GM21515 (cell line): ENCODE measurements around the gene FGF12.

Experiments
- ATAC-seq: cut with Tn5 transposase; IDR thresholded peaks from one replicate; pipeline ENCODE4 v1.9.1; 2021; ENCODE audit not compliant: unreplicated experiment

Gene FGF12

GRCh38 chr3:192273001-192273696 lies 454.2 kb downstream of the FGF12 start:
- ATAC-seq, result no peak

DNA sequence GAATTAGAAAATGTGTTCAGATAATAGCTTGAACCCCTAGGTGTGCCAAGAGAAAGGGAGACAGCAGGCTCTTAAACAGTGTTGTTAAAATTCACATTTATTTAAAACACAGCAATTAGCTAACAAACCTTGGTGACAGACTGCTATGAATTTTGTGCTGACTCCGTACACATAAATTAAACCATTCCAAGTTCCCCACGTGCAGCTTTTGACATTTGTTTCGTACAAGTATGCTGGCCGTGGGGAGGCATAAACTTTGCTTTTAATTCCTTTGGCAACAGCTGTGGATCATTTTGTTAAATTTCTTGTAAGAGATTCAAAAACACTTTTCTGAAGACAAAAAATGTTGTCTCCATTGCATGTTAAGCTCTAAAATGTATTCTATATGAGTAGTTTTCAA lies 465.3 kb downstream of the FGF12 start:
- no peak for ATAC-seq

GRCh38 chr3:192261135-192261534 lies 466.2 kb downstream of the FGF12 start:
- ATAC-seq, result no peak

DNA sequence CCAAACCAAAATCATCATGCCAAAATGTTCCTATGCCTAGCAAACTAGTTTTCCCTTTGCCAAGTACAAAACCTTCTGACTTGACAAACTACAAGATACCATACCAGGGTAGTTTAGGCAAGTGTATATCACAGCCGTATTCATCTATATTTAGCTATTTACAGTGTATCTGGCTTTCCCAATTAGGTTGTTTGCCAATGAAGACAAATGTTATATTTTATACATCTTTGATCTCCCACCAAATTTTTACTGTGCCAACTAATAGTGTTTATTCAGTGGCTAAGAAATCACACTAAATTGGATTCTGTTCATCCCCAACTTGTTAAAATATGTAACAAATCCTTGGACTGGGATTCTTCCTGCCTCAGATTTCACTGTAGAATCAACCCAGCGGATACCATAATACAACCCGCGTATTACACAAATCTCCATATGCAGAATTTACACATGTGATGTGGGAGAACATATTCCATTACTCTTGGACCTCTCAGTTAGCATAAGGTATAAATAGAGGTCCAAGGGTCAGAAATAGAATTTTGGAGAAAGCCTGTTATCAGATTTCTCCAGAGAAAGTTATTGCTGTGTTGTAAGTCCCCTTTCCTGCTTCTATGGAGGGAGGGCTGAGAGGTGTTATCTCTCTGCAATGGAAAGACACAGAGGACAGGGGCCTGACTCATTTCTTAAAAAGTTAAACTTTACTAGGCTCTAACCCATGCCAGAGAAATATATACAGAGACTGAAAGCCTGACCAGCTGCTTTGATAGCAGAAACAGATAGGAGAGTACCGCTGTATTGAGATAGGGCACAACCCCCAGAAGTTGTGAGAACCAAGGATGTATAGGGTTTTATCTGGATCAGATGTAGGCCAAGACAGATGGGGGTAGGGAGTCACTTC lies 467.0 kb downstream of the FGF12 start:
- no peak for ATAC-seq

- ATAC-seq, result no peak
Observed at GRCh38 chr3:192259661-192260060, 467.7 kb downstream of the FGF12 start.

GRCh38 chr3:192258721-192259120 lies 468.6 kb downstream of the FGF12 start:
- ATAC-seq, result no peak

DNA sequence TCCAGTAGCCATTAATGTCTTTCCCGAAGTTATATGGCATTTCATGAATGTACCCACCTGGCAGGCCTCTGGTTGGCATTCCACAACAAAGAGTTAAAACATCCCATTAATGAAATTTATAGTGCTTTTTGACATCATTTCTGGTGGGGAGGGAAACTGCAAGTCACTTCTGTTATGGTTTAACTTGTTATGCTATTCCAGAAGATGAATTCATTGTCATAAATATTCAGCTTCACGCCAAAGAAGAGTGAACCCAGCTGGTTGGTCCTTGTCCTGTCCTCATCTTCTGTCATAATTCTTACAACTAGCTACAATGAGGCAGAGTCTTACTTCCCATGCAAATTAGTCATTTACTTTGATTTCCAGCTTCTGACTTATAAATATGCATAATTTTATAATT lies 471.5 kb downstream of the FGF12 start:
- no peak for ATAC-seq

DNA sequence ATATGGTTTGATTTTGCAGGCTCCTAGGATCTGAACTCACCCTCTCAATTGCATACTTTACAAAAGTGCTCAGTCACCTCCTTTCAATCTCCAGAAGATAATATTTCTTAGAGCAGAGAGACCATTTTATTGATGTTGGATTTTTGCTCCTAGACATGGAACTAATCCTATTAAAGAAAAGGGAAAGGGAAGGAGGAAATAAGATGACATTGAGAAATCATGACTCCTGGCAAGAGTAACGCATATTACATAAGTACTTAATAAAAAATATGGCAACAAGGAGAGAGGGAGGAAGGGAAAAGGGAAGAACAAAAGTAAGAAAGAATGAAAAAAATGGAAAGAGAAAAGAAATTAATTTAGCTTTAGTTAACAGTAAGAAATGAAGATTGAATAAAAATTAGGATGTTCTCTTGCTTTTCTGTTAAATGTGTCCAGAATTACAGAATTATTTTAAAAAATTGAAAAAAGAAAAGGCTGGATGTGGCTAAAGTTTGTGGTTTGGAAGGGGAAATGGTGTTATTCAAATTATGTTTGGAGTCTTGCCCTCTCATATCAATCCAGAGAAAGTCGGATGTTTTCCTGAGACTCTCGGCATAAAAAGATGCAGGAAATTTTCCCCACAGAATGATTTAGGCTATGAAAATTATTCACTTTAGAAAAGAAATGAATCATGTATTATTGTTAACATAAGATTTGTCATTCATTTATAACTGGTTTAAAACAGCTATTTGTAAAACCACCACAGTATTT lies 474.0 kb downstream of the FGF12 start:
- ATAC-seq, result no peak

DNA sequence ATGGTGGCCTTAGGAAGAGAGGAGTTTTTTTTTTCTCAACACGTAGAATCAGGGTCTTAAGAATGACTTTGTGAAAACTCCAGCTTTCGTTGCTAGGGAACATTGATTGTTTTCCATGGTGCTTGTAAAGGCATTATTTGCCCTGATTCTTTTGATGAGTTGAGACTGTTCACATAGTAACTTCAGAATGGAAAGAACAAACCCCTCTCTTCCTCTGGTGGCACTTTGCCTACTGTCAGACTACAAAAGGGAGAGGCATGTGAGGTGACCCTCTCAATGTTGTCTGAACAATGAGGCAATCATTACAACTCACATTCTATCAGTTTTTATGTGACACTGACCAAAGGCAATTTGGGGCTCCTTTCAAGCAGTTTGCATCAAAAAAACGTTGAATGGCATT lies 477.8 kb downstream of the FGF12 start:
- no peak for ATAC-seq

GRCh38 chr3:192246847-192247559 lies 480.3 kb downstream of the FGF12 start:
- ATAC-seq, result no peak

DNA sequence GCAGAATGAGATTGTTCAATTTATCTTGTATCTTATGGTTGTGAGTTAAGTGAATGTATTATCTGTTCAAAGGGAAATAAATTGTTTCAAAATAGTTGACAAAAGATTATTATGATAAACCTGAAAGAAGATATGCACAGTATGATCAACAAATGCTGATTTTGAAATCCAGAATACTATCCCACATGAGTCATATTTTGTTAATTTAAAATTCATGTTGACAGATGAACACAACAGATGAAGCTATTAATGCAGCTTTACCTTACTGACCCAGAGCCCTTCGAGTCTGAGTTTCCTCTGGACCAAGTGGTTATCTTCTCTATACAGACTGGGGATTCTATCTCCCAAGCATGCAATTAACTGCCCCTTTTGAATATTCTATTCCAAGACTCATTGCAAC lies 482.8 kb downstream of the FGF12 start:
- no peak for ATAC-seq

- no peak for ATAC-seq
Observed at GRCh38 chr3:192239956-192240355, 487.4 kb downstream of the FGF12 start.

GRCh38 chr3:192237992-192238608 lies 489.2 kb downstream of the FGF12 start:
- no peak for ATAC-seq

DNA sequence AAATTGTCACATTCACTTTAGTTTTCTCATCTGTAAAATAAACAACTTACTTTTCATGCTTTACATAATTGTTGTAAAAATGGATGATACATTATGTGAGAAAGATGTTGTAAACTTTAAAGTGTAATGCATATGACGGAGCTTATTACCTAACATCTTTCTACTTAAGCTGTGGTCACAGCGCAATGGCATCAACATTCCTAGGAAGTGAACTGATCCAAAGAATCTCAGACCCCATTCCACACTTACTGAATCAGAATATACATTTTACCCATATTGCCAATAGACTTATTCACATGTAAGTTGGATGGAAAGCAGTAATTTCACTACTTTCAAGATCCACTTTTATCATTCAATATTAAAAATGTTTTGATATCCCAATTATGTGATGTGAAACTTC lies 497.5 kb downstream of the FGF12 start:
- no peak for ATAC-seq

DNA sequence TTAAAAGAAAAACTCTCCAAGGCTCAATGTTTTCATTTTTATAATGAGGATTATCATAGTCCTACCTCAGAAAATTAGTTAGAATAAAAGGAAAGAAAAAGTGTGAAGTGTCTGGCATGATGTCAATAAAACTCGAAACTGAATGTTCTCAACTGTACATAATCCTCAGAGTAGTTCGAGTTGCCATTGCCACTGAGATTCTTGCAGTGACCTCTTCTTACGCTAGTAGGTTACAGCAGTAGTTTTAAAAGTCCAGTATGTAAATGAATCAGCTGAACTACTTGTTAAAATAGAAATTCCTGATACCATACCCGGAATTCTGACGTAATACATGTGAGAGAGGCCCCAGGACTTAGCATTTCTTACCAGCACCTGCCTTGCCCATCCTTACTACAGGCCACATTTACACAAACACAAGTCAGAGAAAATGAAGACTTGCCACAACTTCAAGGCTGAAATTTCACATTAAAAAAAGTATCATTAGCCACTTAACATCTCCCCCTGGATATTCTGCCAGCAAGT lies 502.6 kb downstream of the FGF12 start:
- no peak for ATAC-seq

GRCh38 chr3:192223815-192224214 lies 503.5 kb downstream of the FGF12 start:
- ATAC-seq, result no peak

GRCh38 chr3:192220915-192221314 lies 506.4 kb downstream of the FGF12 start:
- ATAC-seq, result no peak

GRCh38 chr3:192219926-192220325 lies 507.4 kb downstream of the FGF12 start:
- no peak for ATAC-seq

DNA sequence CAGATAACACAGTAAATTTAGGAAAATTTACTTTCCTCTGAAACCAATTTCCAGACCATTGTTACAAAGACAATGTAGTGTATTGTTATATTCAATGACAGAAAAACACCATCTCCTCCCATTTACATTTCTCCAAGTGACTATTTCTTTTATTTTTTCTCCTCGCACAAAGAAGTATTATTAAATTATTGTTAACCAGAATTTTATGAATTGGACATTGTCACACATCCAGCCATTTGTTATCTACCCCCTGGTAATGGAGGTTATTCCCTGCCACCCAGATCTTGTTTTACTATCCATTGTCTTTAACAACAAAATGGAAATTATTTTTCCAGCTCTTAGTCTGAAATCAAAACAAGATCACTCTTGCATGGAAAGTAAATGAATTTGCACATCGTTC lies 511.3 kb downstream of the FGF12 start:
- ATAC-seq, result no peak

- no peak for ATAC-seq
Observed at GRCh38 chr3:192212979-192213378, 514.4 kb downstream of the FGF12 start.
